ENCODE data around the gene F5.

The F5 gene

GRCh38 chr1:169495916-169496315 is 90.4 kb downstream of the F5 start:
- intact Hi-C loops (cut with micrococcal nuclease) = no loop called here

GRCh38 chr1:169495046-169495775 is 91.1 kb downstream of the F5 start:
- H3K4me3 Mint-ChIP-seq = no peak overlapping the region
- no peaks in the 10 kb centered on the region for H3K36me3 Mint-ChIP-seq (ENCODE audit: low read depth)
- no peaks in the 10 kb centered on the region for H3K27me3 Mint-ChIP-seq
- H3K9me3 Mint-ChIP-seq = peaks cover 9% of the 10 kb centered on the region
- no peak overlapping the region for H3K27ac Mint-ChIP-seq
- H3K4me1 Mint-ChIP-seq (ENCODE audit: low read depth) = peaks cover 4% of the 10 kb centered on the region
- intact Hi-C loops (cut with micrococcal nuclease) = no loop called here

More at GRCh38 chr1:169495916-169496315, 90.4 kb downstream of the F5 start:
- Mint-ChIP-seq H3K4me3 (no peak overlapping the region), H3K36me3 (ENCODE audit: low read depth) (no peaks in the 10 kb centered on the region), H3K4me1 (ENCODE audit: low read depth) (peaks cover 4% of the 10 kb centered on the region), H3K27me3 (no peaks in the 10 kb centered on the region), H3K27ac (no peak overlapping the region), H3K9me3 (peaks cover 9% of the 10 kb centered on the region)

- Mint-ChIP-seq H3K9me3 (peaks cover 9% of the 10 kb centered on the region), H3K36me3 (ENCODE audit: low read depth) (no peaks in the 10 kb centered on the region), H3K4me3 (no peak overlapping the region), H3K4me1 (ENCODE audit: low read depth) (no peaks in the 10 kb centered on the region), H3K27ac (no peak overlapping the region), H3K27me3 (no peaks in the 10 kb centered on the region)
- intact Hi-C loops (cut with micrococcal nuclease) = no loop called here
Measured at GRCh38 chr1:169494343-169494742, 91.9 kb downstream of the F5 start.

GRCh38 chr1:169493251-169493650 is 93.0 kb downstream of the F5 start:
- Mint-ChIP-seq H3K27me3 (no peaks in the 10 kb centered on the region), H3K27ac (no peak overlapping the region), H3K36me3 (ENCODE audit: low read depth) (no peaks in the 10 kb centered on the region), H3K9me3 (peaks cover 2% of the 10 kb centered on the region), H3K4me1 (ENCODE audit: low read depth) (no peaks in the 10 kb centered on the region), H3K4me3 (no peak overlapping the region)
- intact Hi-C loops (cut with micrococcal nuclease) = no loop called here

- H3K27me3 Mint-ChIP-seq = no peaks in the 10 kb centered on the region
- H3K4me3 Mint-ChIP-seq = no peak overlapping the region
- H3K36me3 Mint-ChIP-seq (ENCODE audit: low read depth) = no peaks in the 10 kb centered on the region
- H3K9me3 Mint-ChIP-seq = no peaks in the 10 kb centered on the region
- H3K4me1 Mint-ChIP-seq (ENCODE audit: low read depth) = peaks cover 7% of the 10 kb centered on the region
- intact Hi-C loops (cut with micrococcal nuclease) = no loop called here
- no peak overlapping the region for H3K27ac Mint-ChIP-seq
Measured at GRCh38 chr1:169491845-169492281, 94.4 kb downstream of the F5 start.

- Mint-ChIP-seq H3K4me1 (ENCODE audit: low read depth) (peaks cover 37% of the 10 kb centered on the region), H3K27ac (no peak overlapping the region), H3K4me3 (no peak overlapping the region), H3K27me3 (no peaks in the 10 kb centered on the region), H3K9me3 (no peaks in the 10 kb centered on the region), H3K36me3 (ENCODE audit: low read depth) (no peaks in the 10 kb centered on the region)
- intact Hi-C loops (cut with micrococcal nuclease) = loop anchor here (5.0 to 10.0 kb wide), 6 partner anchors 59 to 1997 kb away; partner anchors contain the start of genes BLZF1, NME7, PRRC2C and SCYL3
Measured at GRCh38 chr1:169488157-169488556, 98.1 kb downstream of the F5 start.

- H3K36me3 Mint-ChIP-seq (ENCODE audit: low read depth) = no peaks in the 10 kb centered on the region
- no peak overlapping the region for H3K27ac Mint-ChIP-seq
- H3K9me3 Mint-ChIP-seq = no peaks in the 10 kb centered on the region
- no peak overlapping the region for H3K4me3 Mint-ChIP-seq
- peaks cover 40% of the 10 kb centered on the region for H3K4me1 Mint-ChIP-seq (ENCODE audit: low read depth)
- no peaks in the 10 kb centered on the region for H3K27me3 Mint-ChIP-seq
- intact Hi-C loops (cut with micrococcal nuclease) = loop anchor here (5.0 to 10.0 kb wide), 6 partner anchors 60 to 1997 kb away; partner anchors contain the start of genes BLZF1, NME7, PRRC2C and SCYL3
Measured at GRCh38 chr1:169487561-169487960, 98.7 kb downstream of the F5 start.

- intact Hi-C loops (cut with micrococcal nuclease) = loop anchor here (5.0 to 10.0 kb wide), 6 partner anchors 60 to 1998 kb away; partner anchors contain the start of genes BLZF1, NME7, PRRC2C and SCYL3
- Mint-ChIP-seq H3K4me3 (no peak overlapping the region), H3K36me3 (ENCODE audit: low read depth) (no peaks in the 10 kb centered on the region), H3K27me3 (no peaks in the 10 kb centered on the region), H3K27ac (no peak overlapping the region), H3K9me3 (no peaks in the 10 kb centered on the region), H3K4me1 (ENCODE audit: low read depth) (peaks cover 43% of the 10 kb centered on the region)
Measured at GRCh38 chr1:169487133-169487532, 99.1 kb downstream of the F5 start.

- Mint-ChIP-seq H3K27ac (peak overlapping the region; percentile 78), H3K27me3 (no peaks in the 10 kb centered on the region), H3K4me3 (peak overlapping the region; percentile 82), H3K36me3 (ENCODE audit: low read depth) (no peaks in the 10 kb centered on the region), H3K9me3 (no peaks in the 10 kb centered on the region), H3K4me1 (ENCODE audit: low read depth) (peaks cover 43% of the 10 kb centered on the region)
- intact Hi-C loops (cut with micrococcal nuclease) = loop anchor here (5.0 to 10.0 kb wide), 6 partner anchors 61 to 1998 kb away; partner anchors contain the start of genes BLZF1, NME7, PRRC2C and SCYL3
Measured at GRCh38 chr1:169486281-169487051, 99.8 kb downstream of the F5 start.

- H3K27ac Mint-ChIP-seq = peak within 1 kb of the TSS; percentile 78
- no peaks in the 10 kb centered on the region for H3K9me3 Mint-ChIP-seq
- peaks cover 47% of the 10 kb centered on the region for H3K4me1 Mint-ChIP-seq (ENCODE audit: low read depth)
- no peaks in the 10 kb centered on the region for H3K36me3 Mint-ChIP-seq (ENCODE audit: low read depth)
- H3K4me3 Mint-ChIP-seq = peak within 1 kb of the TSS; percentile 82
- intact Hi-C loops (cut with micrococcal nuclease) = loop anchor here (5.0 to 10.0 kb wide), 6 partner anchors 62 to 1999 kb away; partner anchors contain the start of genes BLZF1, NME7, PRRC2C and SCYL3
- no peaks in the 10 kb centered on the region for H3K27me3 Mint-ChIP-seq
Measured at GRCh38 chr1:169485431-169486280, 100.6 kb downstream of the F5 start, which contains the start of gene SLC19A2. TSS of gene SLC19A2 (minus strand) at chr1:169485944. CDS start at chr1:169485766, 178 bp downstream.

GRCh38 chr1:169484683-169485430 is 101.4 kb downstream of the F5 start:
- Mint-ChIP-seq H3K4me1 (ENCODE audit: low read depth) (peaks cover 52% of the 10 kb centered on the region), H3K36me3 (ENCODE audit: low read depth) (no peaks in the 10 kb centered on the region), H3K27me3 (no peaks in the 10 kb centered on the region), H3K4me3 (peak overlapping the region; percentile 82), H3K27ac (peak overlapping the region; percentile 78), H3K9me3 (no peaks in the 10 kb centered on the region)
- intact Hi-C loops (cut with micrococcal nuclease) = loop anchor here (5.0 to 10.0 kb wide), 6 partner anchors 62 to 2000 kb away; partner anchors contain the start of genes BLZF1, NME7, PRRC2C and SCYL3

GRCh38 chr1:169484101-169484500 is 102.2 kb downstream of the F5 start:
- peak overlapping the region; percentile 78 for H3K27ac Mint-ChIP-seq
- H3K27me3 Mint-ChIP-seq = no peaks in the 10 kb centered on the region
- peaks cover 52% of the 10 kb centered on the region for H3K4me1 Mint-ChIP-seq (ENCODE audit: low read depth)
- peak overlapping the region; percentile 82 for H3K4me3 Mint-ChIP-seq
- intact Hi-C loops (cut with micrococcal nuclease) = loop anchor here (10.0 kb wide), 3 partner anchors 221 to 2001 kb away; partner anchors contain the start of gene PRRC2C
- H3K36me3 Mint-ChIP-seq (ENCODE audit: low read depth) = no peaks in the 10 kb centered on the region
- no peaks in the 10 kb centered on the region for H3K9me3 Mint-ChIP-seq
